LNCaP clone FGC (cell line): ENCODE results near the gene DHX16.

ENCODE experiments used
- DNase-seq: peaks from one replicate; pipeline ENCODE4 v3.0.0-alpha.2; 2011; ENCODE audit warnings: low read depth
- H3K4me3 ChIP-seq: 2 replicates; pipeline ENCODE4 v1.5.1; 2011; ENCODE audit warnings: mild to moderate bottlenecking, low read depth, low read length, control low read depth
- TF ChIP-seq, protein P1 (sequence below): IDR thresholded peaks from 2 replicates; pipeline ENCODE4 v1.5.1; 2012; ENCODE audit warnings: mild to moderate bottlenecking; ENCODE audit not compliant: control insufficient read depth, insufficient read depth; ENCODE audit errors: extremely low read depth

Gene DHX16

DNA sequence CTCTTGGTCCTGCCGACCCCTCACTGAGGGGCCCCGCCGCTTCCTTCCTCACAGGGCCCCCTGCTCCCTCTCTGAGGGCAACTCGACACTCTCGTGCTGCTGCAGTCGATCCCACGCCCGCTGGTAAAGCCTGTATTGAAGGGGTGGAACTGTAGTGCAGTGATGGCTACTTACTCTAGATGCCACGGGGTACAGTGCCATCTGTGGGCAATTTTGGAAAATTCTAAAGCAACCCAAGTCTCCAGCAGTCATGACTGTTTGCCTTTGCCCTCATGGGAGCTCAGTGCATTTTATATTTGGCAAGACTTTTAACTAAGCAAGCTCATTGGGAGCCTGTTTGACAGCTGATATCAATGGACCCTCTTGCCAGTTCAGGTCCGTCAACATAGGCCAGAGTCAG is 32.3 kb downstream of the DHX16 start:
- no peak overlapping the region for H3K4me3 ChIP-seq
- TF ChIP-seq, protein P1, sequence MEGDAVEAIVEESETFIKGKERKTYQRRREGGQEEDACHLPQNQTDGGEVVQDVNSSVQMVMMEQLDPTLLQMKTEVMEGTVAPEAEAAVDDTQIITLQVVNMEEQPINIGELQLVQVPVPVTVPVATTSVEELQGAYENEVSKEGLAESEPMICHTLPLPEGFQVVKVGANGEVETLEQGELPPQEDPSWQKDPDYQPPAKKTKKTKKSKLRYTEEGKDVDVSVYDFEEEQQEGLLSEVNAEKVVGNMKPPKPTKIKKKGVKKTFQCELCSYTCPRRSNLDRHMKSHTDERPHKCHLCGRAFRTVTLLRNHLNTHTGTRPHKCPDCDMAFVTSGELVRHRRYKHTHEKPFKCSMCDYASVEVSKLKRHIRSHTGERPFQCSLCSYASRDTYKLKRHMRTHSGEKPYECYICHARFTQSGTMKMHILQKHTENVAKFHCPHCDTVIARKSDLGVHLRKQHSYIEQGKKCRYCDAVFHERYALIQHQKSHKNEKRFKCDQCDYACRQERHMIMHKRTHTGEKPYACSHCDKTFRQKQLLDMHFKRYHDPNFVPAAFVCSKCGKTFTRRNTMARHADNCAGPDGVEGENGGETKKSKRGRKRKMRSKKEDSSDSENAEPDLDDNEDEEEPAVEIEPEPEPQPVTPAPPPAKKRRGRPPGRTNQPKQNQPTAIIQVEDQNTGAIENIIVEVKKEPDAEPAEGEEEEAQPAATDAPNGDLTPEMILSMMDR = no peak
- DNase-seq = no peak

DNA sequence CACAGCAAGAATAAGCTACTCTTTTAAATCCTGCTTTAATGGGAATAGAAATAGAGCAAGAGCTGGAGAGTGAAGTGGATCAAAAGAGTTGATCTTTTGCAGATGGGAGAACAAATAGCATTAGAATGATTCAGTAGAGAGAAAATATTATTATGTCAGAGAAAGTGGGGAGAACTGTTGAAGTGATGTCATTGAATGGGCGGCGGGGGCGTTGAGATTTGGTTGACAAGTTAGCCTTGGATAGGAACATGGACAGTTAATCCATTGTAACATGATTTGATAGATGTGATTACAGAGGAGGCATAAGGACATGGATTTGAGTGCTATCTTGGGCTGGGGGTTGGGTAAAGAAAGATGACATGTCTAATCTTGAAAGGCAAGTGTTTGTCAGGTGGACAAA is 37.0 kb downstream of the DHX16 start:
- no peak overlapping the region for H3K4me3 ChIP-seq
- TF ChIP-seq, protein P1 = no peak
- no peak for DNase-seq

DNA sequence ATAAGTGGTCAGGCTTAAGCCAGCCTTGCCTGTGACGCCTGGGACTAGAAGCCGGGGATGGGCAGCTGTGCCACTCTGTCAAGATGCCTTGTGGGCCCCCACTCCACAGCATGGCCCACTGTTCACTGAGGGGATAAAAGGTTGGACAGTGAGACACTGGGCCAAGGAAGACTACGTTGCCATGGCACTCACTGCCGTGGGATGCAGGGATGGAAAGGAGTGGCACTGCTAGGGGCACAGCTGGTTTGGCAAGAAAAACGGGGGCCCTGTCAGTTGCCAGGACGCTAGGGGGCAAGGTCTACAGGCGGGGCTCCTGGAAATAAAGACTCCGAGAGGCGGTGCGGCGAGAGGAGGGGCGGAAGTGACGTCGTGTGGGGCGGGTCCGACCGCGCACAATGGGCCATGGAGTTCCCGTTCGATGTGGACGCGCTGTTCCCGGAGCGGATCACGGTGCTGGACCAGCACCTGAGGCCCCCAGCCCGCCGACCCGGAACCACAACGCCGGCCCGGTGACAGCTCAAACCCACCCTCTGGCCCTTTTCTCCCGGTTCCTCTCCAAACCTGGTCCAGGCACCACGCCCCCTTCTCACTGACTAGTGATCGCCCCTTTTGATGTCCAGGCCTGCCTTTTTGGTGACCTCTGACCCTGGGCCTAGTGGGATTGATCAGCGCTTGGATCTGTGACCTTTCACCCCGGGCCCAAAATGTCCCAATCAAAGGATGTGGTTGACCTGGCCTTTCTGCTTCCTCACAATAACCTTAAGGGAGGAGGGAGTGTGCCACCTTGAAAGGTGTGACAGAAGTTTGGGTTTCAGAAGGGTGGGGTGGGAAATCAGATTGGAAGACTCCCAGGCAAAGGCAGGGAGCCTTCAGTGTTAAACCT is 46.1 kb downstream of the DHX16 start, which contains the start of gene ATAT1:
Gene ATAT1, plus strand, starts transcription at position 391 of the 883 bp plus-strand sequence.
- peak within 1 kb of the TSS; percentile 83 for H3K4me3 ChIP-seq
- TF ChIP-seq, protein P1 = 0 out of 2 replicates have a peak, but pooled peaks have one; percentile 21
- no peak for DNase-seq

DNA sequence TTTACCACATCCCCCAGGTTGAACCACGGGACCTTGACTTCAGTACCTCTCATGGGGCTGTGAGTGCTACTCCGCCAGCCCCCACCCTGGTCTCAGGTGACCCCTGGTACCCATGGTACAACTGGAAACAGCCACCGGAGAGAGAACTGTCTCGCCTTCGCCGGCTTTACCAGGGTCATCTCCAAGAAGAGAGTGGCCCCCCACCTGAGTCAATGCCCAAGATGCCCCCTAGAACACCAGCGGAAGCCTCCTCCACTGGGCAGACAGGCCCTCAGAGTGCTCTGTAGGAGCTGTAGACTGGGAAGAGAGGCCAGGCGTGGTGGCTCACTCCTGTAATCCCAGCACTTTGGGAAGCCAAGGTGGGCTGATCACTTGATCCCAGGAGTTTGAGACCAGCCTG is 47.3 kb downstream of the DHX16 start:
- no peak for DNase-seq

DNA sequence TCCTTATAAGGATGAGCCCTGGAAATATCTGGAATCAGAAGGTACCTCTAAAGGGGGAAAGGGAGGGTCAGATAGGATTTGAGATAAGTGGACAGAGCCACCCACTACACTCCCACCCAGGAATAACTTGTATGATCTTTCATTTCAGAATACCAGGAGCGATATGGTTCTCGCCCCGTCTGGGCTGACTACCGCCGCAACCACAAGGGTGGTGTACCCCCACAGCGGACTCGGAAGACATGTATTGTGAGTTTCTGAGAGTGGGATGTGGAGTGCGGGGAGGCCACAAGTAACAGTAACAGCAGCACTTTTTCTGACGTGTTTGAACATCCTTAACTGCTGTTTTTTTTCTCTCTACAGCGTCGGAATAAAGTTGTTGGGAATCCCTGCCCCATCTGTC is 53.2 kb downstream of the DHX16 start:
- DNase-seq = no peak
- TF ChIP-seq, protein P1 = no peak
- no peak overlapping the region for H3K4me3 ChIP-seq

More for the DNA sequence above, 47.3 kb downstream of the DHX16 start:
- no peak overlapping the region for H3K4me3 ChIP-seq
- TF ChIP-seq, protein P1 = no peak

DNA sequence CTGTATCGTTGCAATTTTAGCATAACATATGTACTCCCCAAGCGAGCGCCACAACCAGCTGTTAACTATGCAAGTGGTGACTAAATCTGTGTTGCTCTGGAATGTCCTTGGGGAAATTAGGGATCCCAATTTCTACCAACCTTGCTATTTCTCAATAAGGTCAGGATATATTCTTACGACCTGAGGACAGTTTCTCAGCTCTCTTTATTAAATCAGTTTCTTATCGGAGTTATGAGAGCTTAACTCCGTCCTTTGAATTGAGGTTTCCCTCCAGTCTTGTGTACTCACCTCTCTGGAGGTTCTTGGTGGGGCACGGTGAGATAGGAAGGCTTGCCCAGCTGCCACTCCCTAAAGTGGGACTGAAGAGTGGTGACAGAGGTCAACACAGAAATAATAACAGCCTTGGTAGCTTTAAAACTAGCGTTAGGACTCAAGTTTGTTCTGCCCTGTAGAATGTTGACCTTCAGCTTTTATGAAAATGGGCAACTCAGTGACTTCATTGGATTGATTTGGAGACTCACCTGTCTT is 54.5 kb downstream of the DHX16 start:
- no peak for DNase-seq

More for the DNA sequence above, 54.5 kb downstream of the DHX16 start:
- TF ChIP-seq, protein P1 = no peak
- peak overlapping the region; percentile 79 for H3K4me3 ChIP-seq
